A549 (cell line): ENCODE data around the gene LACTBL1. TPM values are rescaled to one million over a fixed set of nuclear protein-coding genes. Genes with fewer than 3 reads are reported as not detected.

ENCODE experiments used
- ATAC-seq, 2 experiments: fragments of 200-7000 bp in 1 of 2; fragments of >200 bp in 1 of 2; cut with Nextera tagmentation in 1 of 2; cut with Tn5 transposase in 1 of 2; 3 replicates each; pipeline versions ENCODE4 v1.8.0 to v1.9.1; 2018 to 2020; ENCODE audit warnings: mild to moderate bottlenecking in 1 of 2, moderate library complexity in 1 of 2
- CTCF ChIA-PET: fragments of 300-600 bp; sonication (Branson Sonifier 250); formaldehyde crosslinking; extraction: SDS; loops from one replicate; lab custom pipeline; 2021; ENCODE audit warnings: antibody characterized with exemption, inconsistent platforms; lab: Yijun Ruan, JAX
- POLR2A ChIA-PET: fragments of 350-600 bp; formaldehyde crosslinking; extraction: SDS; loops from one replicate; lab custom pipeline; 2021; ENCODE audit warnings: antibody characterized with exemption, inconsistent platforms; lab: Yijun Ruan, JAX
- DNase-seq, 2 experiments: peaks; one replicate each; pipeline versions ENCODE4 v3.0.0 to v3.0.0-alpha.2; 2011 to 2016; ENCODE audit warnings: low read depth in 1 of 2, low spot score in 1 of 2
- FAIRE-seq: peaks from 2 replicates; lab custom pipeline; 2011; peaks lifted over from hg19 to GRCh38; lab: Jason Lieb, UNC
- H3K27ac ChIP-seq, 2 experiments: fragments of >200 bp; sonication (Bioruptor Twin); formaldehyde crosslinking; 3 replicates each; pipeline ENCODE4 v1.5.1; 2016 to 2017
- H3K4me1 ChIP-seq: fragments of >200 bp; sonication (Bioruptor Twin); formaldehyde crosslinking; 3 replicates; pipeline ENCODE4 v1.6.1; 2016
- H3K4me2 ChIP-seq: fragments of >200 bp; sonication (Bioruptor Twin); formaldehyde crosslinking; 3 replicates; pipeline ENCODE4 v1.6.1; 2016
- H3K4me3 ChIP-seq: fragments of >200 bp; sonication (Bioruptor Twin); formaldehyde crosslinking; 3 replicates; pipeline ENCODE4 v1.5.1; 2016
- H3K9me3 ChIP-seq: fragments of >200 bp; sonication (Bioruptor Twin); formaldehyde crosslinking; 3 replicates; pipeline ENCODE4 v1.6.1; 2016
- BHLHE40 ChIP-seq: IDR thresholded peaks from 2 replicates; pipeline ENCODE4 v1.6.1; 2012; ENCODE audit warnings: low read depth, low read length, inconsistent platforms
- CBX2 ChIP-seq: fragments of 200-600 bp; sonication (generic); IDR thresholded peaks from 2 replicates; pipeline ENCODE4 v1.6.1; 2016; ENCODE audit warnings: low read depth, mild to moderate bottlenecking, borderline replicate concordance
- CEBPB ChIP-seq, 2 experiments: fragments of >200 bp in 1 of 2; sonication (Bioruptor Twin) in 1 of 2; formaldehyde crosslinking in 1 of 2; IDR thresholded peaks; 2 replicates each; pipeline ENCODE4 v1.6.1; 2012 to 2016
- CTCF ChIP-seq: fragments of >200 bp; sonication (Bioruptor Twin); formaldehyde crosslinking; IDR thresholded peaks from 3 replicates; pipeline ENCODE4 v1.5.1; 2016
- EHF ChIP-seq: fragments of 250-450 bp; sonication (Bioruptor Pico); IDR thresholded peaks from 2 replicates; pipeline ENCODE4 v1.5.0; 2020; ENCODE audit warnings: mild to moderate bottlenecking
- EHMT2 ChIP-seq: fragments of 200-600 bp; sonication (generic); IDR thresholded peaks from 2 replicates; pipeline ENCODE4 v1.6.1; 2016; ENCODE audit warnings: antibody characterized with exemption, low read depth, mild to moderate bottlenecking, moderate library complexity
- EP300 ChIP-seq, 2 experiments: fragments of >200 bp; sonication (Bioruptor Twin); formaldehyde crosslinking; IDR thresholded peaks; 2 replicates in 1 of 2; 3 replicates in 1 of 2; pipeline ENCODE4 v1.6.1; 2016 to 2017
- FOSB ChIP-seq: fragments of 250-450 bp; sonication (Bioruptor Pico); IDR thresholded peaks from 2 replicates; pipeline ENCODE4 v1.5.0; 2020; ENCODE audit warnings: mild to moderate bottlenecking, moderate library complexity
- FOSL2 ChIP-seq, 2 experiments: fragments of 450-650 bp in 1 of 2; fragments of >200 bp in 1 of 2; sonication (Bioruptor Twin) in 1 of 2; formaldehyde crosslinking; IDR thresholded peaks; 2 replicates each; pipeline versions ENCODE4 v1.5.0 to v1.6.1; 2016 to 2020; ENCODE audit warnings: mild to moderate bottlenecking in 1 of 2, moderate library complexity in 1 of 2
- FOXS1 ChIP-seq: fragments of 250-450 bp; sonication (Bioruptor Pico); IDR thresholded peaks from 2 replicates; pipeline ENCODE4 v1.5.0; 2020; ENCODE audit warnings: mild to moderate bottlenecking, moderate library complexity
- HES2 ChIP-seq: fragments of >200 bp; sonication (Bioruptor Twin); formaldehyde crosslinking; IDR thresholded peaks from 2 replicates; pipeline ENCODE4 v1.6.1; 2016
- HMGXB4 ChIP-seq: fragments of 250-450 bp; sonication (Bioruptor Pico); IDR thresholded peaks from 2 replicates; pipeline ENCODE4 v1.5.0; 2021; ENCODE audit warnings: mild to moderate bottlenecking, moderate library complexity, borderline replicate concordance
- JUNB ChIP-seq: fragments of >200 bp; sonication (Bioruptor Twin); formaldehyde crosslinking; IDR thresholded peaks from 2 replicates; pipeline ENCODE4 v1.6.1; 2016
- KDM5A ChIP-seq: fragments of 200-600 bp; sonication (generic); IDR thresholded peaks from 2 replicates; pipeline ENCODE4 v1.6.1; 2016; ENCODE audit warnings: antibody characterized with exemption, mild to moderate bottlenecking
- MAFK ChIP-seq: fragments of 450-650 bp; IDR thresholded peaks from 2 replicates; pipeline ENCODE4 v1.6.1; 2014; ENCODE audit not compliant: partially characterized antibody
- MAX ChIP-seq: IDR thresholded peaks from 2 replicates; pipeline ENCODE4 v1.6.1; 2012
- MAZ ChIP-seq: fragments of 150-350 bp; IDR thresholded peaks from 2 replicates; pipeline ENCODE4 v1.6.1; 2014; ENCODE audit warnings: antibody characterized with exemption, low read depth, low read length, borderline replicate concordance
- MYC ChIP-seq: IDR thresholded peaks from 2 replicates; pipeline ENCODE4 v1.6.1; 2012; ENCODE audit warnings: mild to moderate bottlenecking, inconsistent platforms, low read length, improper control_type of control experiment, borderline replicate concordance
- NPAS2 ChIP-seq: fragments of 250-450 bp; sonication (Bioruptor Pico); IDR thresholded peaks from 2 replicates; pipeline ENCODE4 v1.8.0; 2022; ENCODE audit warnings: mild to moderate bottlenecking, moderate library complexity, borderline replicate concordance
- NR3C1 ChIP-seq: fragments of >200 bp; sonication (Bioruptor Twin); formaldehyde crosslinking; IDR thresholded peaks from 3 replicates; pipeline ENCODE4 v1.6.1; 2017
- PBX3 ChIP-seq: IDR thresholded peaks from 2 replicates; pipeline ENCODE4 v1.6.1; 2012
- POLR2A ChIP-seq: IDR thresholded peaks from 2 replicates; pipeline ENCODE4 v1.6.1; 2012; ENCODE audit warnings: mild to moderate bottlenecking, low read length
- POLR2AphosphoS2 ChIP-seq: conservative IDR thresholded peaks from 2 replicates; pipeline ENCODE4 v1.6.1; 2012; ENCODE audit warnings: low read length, improper control_type of control experiment, inconsistent platforms
- REST ChIP-seq: fragments of 200-600 bp; sonication (generic); IDR thresholded peaks from 2 replicates; pipeline ENCODE4 v1.6.1; 2016; ENCODE audit warnings: antibody characterized with exemption, mild to moderate bottlenecking, moderate library complexity
- RNF2 ChIP-seq: fragments of 200-600 bp; sonication (generic); IDR thresholded peaks from 2 replicates; pipeline ENCODE4 v1.6.1; 2016; ENCODE audit warnings: low read depth, mild to moderate bottlenecking, antibody characterized with exemption, moderate library complexity, borderline replicate concordance
- SMC3 ChIP-seq: fragments of >200 bp; sonication (Bioruptor Twin); formaldehyde crosslinking; IDR thresholded peaks from 3 replicates; pipeline ENCODE4 v1.6.1; 2018; ENCODE audit warnings: inconsistent platforms
- SREBF2 ChIP-seq: fragments of 450-650 bp; IDR thresholded peaks from 2 replicates; pipeline ENCODE4 v1.6.1; 2014; ENCODE audit warnings: mild to moderate bottlenecking, moderate library complexity
- TFCP2L1 ChIP-seq: fragments of 250-450 bp; sonication (Bioruptor Pico); IDR thresholded peaks from 2 replicates; pipeline ENCODE4 v1.5.0; 2021; ENCODE audit warnings: mild to moderate bottlenecking
- ZC3H11A ChIP-seq: fragments of 450-650 bp; IDR thresholded peaks from 2 replicates; pipeline ENCODE4 v1.6.1; 2014; ENCODE audit warnings: antibody characterized with exemption, mild to moderate bottlenecking
- ZNF302 ChIP-seq: fragments of 250-450 bp; sonication (Bioruptor Pico); IDR thresholded peaks from 2 replicates; pipeline ENCODE4 v1.9.0; 2021; ENCODE audit warnings: inconsistent platforms, mild to moderate bottlenecking, moderate library complexity
- ZSCAN20 ChIP-seq: fragments of 250-450 bp; sonication (Bioruptor Pico); IDR thresholded peaks from 2 replicates; pipeline ENCODE4 v1.8.0; 2022; ENCODE audit warnings: mild to moderate bottlenecking, moderate library complexity
- WGBS: methylation state at CpG from one replicate; pipeline ENCODE4 v1.1.6; 2017; ENCODE audit errors: missing lambda C conversion rate; 5-methylcytosine and 5-hydroxymethylcytosine counted together
- polyA plus RNA-seq, 4 experiments: library from polyadenylated mRNA; depleted of rRNA in 3 of 4; stranded (reverse); fragments of >200 nt; fragmentation: RNase III in 1 of 4; extraction: RNeasy Plus Mini Kit Qiagen cat#74134 plus additional on column Dnase treatment in 1 of 4; gene quantifications; 2 replicates in 3 of 4; 3 replicates in 1 of 4; pipeline ENCODE4 v1.2.3, GENCODE V29; 2011 to 2017

Gene LACTBL1
- polyA plus RNA-seq, 2 of the 4 experiments (the other 2 are of a cell fraction) = not detected

- ChIA-PET CTCF (interaction anchor here (1.0 kb wide), 1 partner anchor 42 kb away, joined by 4 read pairs; no protein-coding TSS in a partner anchor), POLR2A (interaction anchor here (0.5 to 1.5 kb wide), 3 partner anchors 9 to 162 kb away, joined by 3 to 8 read pairs (median 4); no protein-coding TSS in a partner anchor)
- FAIRE-seq = no peak
- no peak for TF ChIP-seq KDM5A
- TF ChIP-seq CTCF = no peak
- TF ChIP-seq SREBF2 = no peak
- 0 out of 3 replicates have a peak, but pooled peaks have one; percentile 21 for TF ChIP-seq SMC3
- no peak for TF ChIP-seq BHLHE40
- TF ChIP-seq ZSCAN20 (CRISPR knock-in tag) = no peak
- TF ChIP-seq PBX3 = peak; percentile 41; the same call in 1 of the 2 replicates
- no peak for TF ChIP-seq TFCP2L1 (CRISPR knock-in tag)
- TF ChIP-seq POLR2AphosphoS2 = no peak
- no peak for TF ChIP-seq FOSL2 (IDR thresholded peaks at IDR 0.05)
- no peak for TF ChIP-seq FOSL2 (CRISPR knock-in tag; IDR thresholded peaks at IDR 0.05)
- TF ChIP-seq REST = no peak
- no peak for TF ChIP-seq HMGXB4 (CRISPR knock-in tag)
- peak; percentile 76 for TF ChIP-seq MYC
- TF ChIP-seq ZNF302 (CRISPR knock-in tag) = no peak
- no peak for TF ChIP-seq JUNB
- no peak for TF ChIP-seq NPAS2
- TF ChIP-seq FOXS1 (CRISPR knock-in tag) = no peak
- no peak for TF ChIP-seq EHF (CRISPR knock-in tag)
- no peak for TF ChIP-seq EP300 (IDR thresholded peaks at IDR 0.05)
- no peak for TF ChIP-seq MAZ
- peak; percentile 62 for TF ChIP-seq POLR2A
- TF ChIP-seq EHMT2 = no peak
- no peak for TF ChIP-seq HES2
- no peak for TF ChIP-seq FOSB (CRISPR knock-in tag)
- TF ChIP-seq CEBPB (IDR thresholded peaks at IDR 0.05) = no peak
- no peak for TF ChIP-seq NR3C1
- TF ChIP-seq MAX = peak; percentile 94
- TF ChIP-seq RNF2 = no peak
- no peak for TF ChIP-seq ZC3H11A
- no peak for TF ChIP-seq CBX2
- no peak for TF ChIP-seq MAFK
These were observed 46.6 kb upstream of the LACTBL1 start, which contains the start of gene KDM1A for GRCh38 chr1:23019094-23019862. TSS of gene KDM1A (plus strand) at chr1:23019468. CDS start at chr1:23019597, 129 bp downstream.

More at GRCh38 chr1:23019094-23019862, 46.6 kb upstream of the LACTBL1 start, which contains the start of gene KDM1A:
- Histone ChIP-seq H3K9me3 (0 out of 3 replicates have a peak, but pooled peaks cover 2% of the 10 kb centered on the region), H3K4me1 (no peaks in the 10 kb centered on the region; the same call in 2 of the 3 replicates), H3K4me3 (peak within 1 kb of the TSS; percentile 75), H3K4me2 (peak within 1 kb of the TSS; percentile 98), H3K27ac (peak within 1 kb of the TSS; percentile 92 to 97)
- DNase-seq (peak; percentile 86 to 97), ATAC-seq (peak; percentile 99)
- WGBS = 2% methylated on average over 32 of the region's 85 CpGs
